Fibroblast of gingiva (primary cell): ENCODE measurements around the gene LRRIQ4.

Experiments used
- DNase-seq: peaks from one replicate; pipeline ENCODE4 v3.0.0-alpha.2; 2011; ENCODE audit warnings: low read depth

Gene LRRIQ4

DNA sequence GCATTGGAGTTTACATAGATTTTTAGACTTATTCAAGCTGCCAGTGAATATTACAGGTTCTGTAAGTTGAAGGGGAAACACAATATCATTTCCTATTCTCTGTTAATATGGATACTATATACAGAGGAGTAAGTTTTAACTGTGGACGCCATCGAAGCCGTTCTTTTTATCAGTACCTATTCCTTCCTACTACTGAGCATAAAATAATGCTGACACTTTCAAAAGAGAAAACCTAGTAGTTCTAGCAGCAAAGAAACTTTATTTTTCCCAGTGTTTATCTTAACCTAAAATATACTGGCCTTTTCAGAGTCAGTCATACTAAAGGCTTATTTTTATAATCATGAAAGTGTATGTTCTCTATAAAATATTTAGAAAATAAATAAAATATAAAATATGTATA, 42.8 kb downstream of the LRRIQ4 start:
- no peak for DNase-seq

DNA sequence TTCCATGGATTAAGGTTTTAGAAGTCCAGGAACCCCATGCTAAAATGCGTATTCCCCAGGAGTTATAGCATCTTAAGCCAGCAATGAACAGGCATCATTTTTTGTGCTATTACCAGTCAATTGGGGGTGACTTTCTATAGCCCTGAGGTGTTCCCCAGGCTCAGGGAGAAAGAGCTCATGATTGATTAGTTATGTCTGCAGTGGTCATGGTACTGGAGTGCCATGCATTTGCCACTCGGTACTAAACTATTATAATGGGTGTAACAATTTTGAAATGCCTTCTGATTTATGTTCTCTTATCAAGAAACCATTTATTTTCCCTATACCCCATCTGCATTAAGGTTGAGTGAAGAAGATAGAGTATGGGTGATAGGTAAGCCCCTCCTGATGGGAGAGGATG, 45.1 kb downstream of the LRRIQ4 start:
- no peak for DNase-seq

DNA sequence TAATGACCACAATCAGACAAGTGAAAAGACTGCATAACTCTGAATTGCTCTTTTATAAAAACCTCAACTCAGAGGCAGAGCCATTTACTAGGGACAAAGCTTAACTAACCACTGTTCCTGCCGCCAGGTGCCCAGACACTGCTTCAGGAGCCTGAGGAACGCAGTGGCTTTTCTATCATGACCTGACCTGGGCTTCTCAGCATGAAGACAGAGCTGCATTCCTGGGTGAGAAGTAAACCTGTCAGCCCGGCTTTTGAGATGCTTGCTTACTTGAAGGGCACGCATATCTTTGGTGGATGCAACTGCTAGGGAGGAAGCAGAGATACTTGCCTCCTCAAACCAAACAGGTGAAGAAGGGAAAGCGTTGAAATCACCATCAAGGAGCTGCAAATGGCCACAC, 49.2 kb downstream of the LRRIQ4 start:
- no peak for DNase-seq

DNA sequence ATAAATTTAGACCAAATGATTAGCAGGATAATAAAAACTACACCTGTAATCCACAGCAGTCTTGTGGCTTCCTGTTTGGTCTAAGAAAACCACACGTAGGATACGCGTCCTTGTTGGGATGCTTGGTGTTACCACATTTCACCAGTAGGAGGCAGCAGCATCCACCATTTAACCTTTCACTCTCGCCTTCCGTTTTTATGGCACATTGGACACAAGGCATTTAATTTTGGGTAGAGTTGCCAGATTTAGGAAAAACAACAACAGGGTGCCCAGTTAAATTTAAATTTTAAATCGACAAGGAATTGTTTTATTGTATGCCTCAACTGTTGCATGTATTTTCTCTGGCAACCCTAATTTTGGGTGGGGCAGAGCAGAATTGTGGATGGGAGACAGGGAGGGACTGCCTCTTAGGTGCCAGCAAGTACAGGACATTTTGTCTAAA, 50.8 kb downstream of the LRRIQ4 start:
- peak; percentile 53 for DNase-seq

DNA sequence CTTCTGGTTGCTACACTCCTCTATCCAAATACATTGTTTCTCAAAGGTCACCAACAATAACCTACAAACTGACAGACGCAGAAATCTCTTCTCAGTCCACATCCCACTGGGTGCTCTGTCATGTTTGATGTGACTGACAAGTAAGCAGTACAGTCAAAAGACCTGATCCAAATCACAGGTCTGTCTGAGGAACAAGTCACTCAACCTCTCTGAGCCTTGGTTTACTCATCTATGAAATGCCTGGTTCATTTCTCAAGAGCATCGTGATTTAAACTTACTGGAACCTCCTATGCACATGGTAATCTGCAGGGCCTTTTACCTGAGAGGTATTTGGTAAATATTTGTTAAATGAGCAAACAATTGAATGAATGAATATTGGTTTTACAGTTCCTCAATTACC, 51.6 kb downstream of the LRRIQ4 start:
- DNase-seq, result no peak

DNA sequence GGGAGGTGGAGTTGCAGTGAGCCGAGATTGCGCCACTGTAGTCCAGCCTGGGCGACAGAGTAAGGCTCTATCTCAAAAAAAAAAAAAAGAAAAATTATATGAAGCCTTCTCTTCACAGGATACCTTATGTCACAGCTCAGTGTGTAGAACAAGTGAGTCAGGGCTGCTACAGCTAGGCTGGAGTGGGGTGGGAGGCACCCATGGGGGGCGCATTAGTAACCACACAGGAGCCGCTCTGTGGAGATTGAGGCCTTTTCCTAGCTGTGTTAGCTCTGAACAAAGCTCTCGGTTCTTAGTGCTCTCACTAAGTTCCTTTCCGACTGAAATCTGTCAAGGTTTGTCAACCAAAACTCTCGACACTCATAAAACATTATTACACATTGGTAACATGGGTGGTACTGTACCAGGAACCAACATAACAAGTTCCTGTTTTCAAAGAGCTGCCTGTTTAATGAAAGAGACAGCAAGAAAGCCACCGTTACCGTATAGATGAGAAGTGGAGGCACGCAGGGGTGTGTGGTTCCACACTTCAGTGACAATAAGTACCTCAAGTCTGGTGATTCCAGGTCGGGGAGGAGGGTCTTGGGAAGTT, 52.6 kb downstream of the LRRIQ4 start:
- DNase-seq, result no peak

DNA sequence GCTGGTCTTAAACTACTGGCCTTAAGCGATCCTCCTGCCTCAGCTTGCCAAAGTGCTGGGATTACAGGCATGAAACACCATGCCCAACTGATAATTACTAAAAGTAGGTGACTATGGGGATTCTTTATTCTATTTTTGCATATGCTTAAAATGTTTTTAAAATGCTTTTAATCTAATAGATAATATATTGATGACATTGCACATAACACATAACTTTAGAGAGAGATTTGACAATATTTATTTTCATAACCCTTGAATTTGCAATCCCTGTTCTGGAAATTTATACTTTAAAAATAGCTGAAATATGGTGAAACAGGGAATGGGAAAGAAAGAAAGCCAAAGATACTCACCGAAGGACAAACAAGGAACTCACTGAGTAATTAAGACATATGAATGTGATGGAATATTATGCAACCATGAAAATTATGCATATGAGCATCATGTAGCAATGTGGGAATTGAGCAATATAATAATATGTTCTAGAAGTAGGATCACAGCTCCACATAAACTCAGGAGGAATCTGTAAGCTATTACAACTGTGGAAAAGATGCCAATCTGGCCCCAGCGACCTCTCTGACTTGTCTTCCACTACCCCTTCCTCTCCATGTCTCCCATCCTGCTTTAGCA, 55.0 kb downstream of the LRRIQ4 start:
- no peak for DNase-seq

DNA sequence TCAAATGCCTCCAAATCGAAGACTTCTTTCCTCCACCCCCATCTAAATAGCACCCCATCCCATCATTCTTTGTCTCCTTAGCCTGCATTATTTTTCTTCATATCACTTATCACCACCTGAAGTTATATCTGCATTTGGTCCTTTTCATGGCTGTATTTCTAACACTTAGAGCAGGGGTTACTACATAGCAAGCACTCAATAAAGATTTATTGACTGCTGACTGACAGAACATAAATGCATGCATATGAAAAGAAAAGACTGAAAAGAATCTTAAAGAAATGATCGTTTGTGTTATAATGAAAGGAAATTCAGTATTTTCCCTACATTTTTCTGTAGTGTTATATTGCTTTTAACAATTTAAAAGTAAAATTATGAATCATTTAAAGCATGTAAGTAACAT, 55.7 kb downstream of the LRRIQ4 start:
- no peak for DNase-seq

DNA sequence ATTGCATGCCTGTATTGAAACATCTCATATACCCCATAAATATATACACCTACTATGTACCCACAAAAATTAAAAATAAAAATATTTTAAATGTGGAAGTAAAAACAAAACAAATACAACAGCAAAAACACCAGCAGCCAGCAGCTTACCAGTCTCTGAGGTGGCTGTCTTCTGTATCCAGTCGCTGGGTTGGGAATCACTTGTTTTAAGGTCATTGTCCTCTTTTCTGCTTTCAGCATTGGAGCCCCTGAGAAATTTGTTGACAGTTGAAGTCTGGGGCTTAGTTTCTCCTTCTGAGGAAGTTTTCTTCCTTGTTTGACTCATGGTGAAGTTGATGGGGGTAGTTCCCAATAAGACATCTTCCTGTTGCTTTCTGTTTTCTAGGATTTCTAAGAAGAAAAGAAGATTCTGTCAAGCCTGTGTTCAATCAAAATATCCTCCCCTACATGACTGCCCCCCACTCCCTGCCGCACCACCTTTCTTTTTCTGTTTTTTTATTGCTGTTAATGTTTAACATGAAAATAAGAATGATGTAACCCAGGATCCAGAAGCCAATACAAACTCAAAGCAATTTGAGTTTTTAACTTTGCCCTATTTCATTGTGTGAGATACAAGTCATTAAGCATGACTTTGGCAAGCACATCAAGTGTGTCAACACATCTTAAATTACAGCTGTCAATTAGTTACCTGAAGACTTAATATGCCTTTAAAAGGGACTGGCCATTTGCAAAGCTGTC, 57.0 kb downstream of the LRRIQ4 start, which contains the start of gene LRRC31:
Gene LRRC31 (minus strand): TSS at position 452 of the 737 bp plus-strand sequence. CDS start 128 bp downstream, at position 324.
- no peak for DNase-seq

DNA sequence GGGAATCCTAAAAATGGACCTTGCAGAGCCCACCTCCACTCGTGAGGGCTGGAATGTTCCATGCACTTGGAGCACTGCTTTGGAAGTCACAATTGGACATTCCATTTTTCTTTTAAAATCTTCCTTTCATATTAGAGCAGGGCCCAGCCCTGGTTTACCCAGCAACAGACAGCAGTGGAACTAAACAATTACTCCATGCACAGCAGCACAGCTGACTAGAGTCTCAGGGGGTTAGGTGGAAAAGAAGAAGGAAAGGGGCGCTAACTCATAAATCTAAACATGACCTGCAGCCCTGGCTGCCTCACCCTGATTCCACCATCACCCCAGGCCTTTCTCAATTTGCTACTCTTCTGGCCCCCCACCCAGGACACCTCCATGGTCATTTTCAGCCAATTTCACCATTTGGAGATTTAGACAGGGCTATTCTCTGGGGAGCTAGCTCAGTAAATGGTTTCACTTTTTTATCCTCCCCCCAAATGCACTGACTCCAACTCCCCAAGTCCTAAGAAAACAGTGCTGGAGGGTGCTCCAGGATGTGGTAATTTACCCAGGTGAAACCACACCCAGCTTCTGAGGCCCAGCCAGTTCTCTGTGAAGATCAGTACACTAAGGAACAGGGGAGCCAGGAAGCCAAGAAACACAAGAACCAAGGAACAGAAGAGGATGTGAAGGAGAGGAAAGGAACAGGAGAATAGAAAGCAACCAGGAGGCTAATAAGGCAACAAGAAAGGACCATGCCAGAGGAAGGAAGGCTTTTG, 58.6 kb downstream of the LRRIQ4 start:
- no peak for DNase-seq

DNA sequence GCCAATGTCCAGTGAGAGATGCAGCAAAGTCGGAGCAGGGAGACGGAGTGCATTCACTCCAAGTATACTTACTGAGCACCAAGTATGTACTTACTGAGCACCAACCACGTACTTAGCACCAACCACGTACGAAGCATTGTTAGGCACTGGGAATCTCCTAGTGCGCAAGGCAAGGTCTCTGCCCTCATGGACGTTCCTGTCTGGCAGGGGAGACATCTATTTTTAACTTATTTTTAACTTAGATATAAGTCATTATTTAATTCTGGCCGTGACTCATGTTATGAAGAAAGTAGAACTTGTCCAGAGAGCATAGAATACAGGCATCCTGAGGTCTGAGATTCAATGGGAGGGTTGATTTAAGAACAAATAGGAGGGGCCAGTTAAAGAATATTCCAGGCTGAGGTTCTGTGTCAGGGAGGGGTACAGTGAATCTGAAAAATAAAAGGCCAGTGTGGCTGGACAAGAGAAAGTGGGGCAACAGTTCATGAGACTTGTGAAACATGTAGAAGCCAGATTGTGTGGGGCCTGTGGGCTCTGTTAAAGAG, 66.4 kb downstream of the LRRIQ4 start:
- DNase-seq, result no peak

DNA sequence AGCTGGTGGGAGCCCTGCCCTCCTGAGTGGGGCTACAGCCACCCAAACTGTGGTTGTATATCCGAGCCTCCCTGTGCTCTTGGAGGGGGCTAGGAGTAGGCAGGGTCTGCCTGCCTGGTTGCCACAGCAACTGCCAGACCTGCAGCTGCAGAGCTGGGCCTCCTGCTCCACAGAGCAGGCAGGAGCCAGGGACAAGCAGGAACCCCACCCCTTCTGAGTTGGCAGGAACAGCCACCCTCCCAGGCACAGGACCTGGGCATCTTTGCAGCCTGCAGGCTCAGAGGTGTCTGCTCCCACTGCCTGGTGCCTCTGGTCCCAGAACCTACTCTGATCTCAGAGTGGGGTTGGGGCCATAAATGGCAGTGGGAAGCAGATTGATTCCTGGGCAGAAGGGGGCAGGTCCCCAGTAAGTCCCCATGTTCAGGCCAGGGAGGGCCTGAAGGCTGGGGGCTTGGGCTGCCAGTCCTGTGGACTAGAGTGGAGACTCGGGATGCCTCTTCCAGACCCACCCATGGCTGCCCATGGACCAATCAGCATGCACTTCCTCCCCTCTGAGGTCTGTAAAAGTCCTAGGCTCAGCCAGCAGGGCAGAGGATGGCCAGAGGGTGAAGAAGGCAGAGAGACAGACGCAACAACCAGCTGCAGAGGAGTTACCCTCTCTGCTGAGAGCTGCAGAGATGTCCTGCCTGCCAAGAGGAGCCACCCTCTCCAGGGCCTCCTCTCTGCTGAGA, 67.3 kb downstream of the LRRIQ4 start:
- DNase-seq, result no peak

DNA sequence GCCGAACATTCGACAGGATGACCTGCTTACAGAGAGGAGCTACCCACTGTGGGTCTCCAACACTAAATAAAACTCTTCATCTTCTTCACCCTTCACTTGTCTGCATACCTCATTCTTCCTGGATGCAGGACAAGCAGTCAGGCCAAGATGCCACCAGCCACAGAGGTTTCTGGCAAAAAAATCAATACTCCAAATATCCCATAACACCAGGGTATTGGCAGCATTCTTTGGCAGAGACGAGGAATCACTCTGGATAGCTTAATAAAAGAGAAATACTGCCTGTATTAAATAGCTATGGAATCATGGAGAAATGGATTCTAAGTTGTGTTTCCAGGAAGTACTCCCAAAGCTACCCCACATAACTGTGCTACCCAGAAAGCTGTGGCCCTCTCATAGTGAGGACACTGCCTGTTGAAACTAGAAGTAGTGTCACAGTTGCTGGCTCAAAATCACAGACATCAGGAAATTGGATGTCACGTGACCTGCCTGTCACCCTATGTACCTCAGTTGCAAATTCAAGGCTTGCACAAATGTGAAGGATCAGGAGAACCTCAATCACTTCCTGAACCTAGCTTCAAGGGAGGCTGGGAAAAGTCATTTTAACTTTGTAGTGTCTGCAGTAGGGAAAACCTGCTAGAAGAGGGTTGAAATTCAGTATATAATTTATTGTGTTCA, 68.0 kb downstream of the LRRIQ4 start:
- DNase-seq, result no peak

DNA sequence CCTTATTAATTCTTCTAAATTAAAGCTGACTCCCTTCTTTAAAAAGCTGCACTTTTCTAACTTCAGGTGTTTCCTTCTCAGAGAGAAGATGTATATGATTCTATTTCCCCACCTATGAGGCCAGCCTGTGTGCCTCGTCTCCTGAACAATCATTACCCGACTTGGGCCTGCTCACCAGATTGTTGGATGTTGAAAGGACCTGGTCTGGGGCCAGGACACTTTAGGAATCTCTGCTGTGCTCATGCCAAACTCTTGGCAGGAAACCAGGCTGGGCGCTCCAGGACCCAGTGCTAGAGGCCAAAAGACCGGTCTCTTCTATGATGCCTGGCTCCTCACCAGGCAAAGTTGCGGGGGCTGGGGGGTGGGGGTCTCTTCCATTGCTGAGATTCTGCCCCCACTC, 74.0 kb downstream of the LRRIQ4 start:
- DNase-seq, result peak; percentile 83
